DND-41 (cell line): ENCODE measurements around the gene AGPAT3.

Experiments used
- ATAC-seq: fragments of 200-7000 bp; cut with Tn5 transposase; 3 replicates; pipeline ENCODE4 v1.9.1; 2021; ENCODE audit warnings: low read depth; ENCODE audit not compliant: insufficient read depth
- DNase-seq: peaks from one replicate; pipeline ENCODE4 v3.0.0-alpha.2; 2020
- H2AFZ ChIP-seq: 2 replicates; pipeline ENCODE4 v1.6.0; 2012; ENCODE audit warnings: low read depth, low read length
- H3K27ac ChIP-seq: 2 replicates; pipeline ENCODE4 v1.5.1; 2012; ENCODE audit warnings: low read length, inconsistent platforms
- H3K27me3 ChIP-seq: fragments of 200-600 bp; sonication (generic); 2 replicates; pipeline ENCODE4 v1.6.0; 2012; ENCODE audit warnings: low read length, mild to moderate bottlenecking, inconsistent platforms; ENCODE audit not compliant: insufficient read depth, poor library complexity
- H3K36me3 ChIP-seq: 2 replicates; pipeline ENCODE4 v1.5.1; 2012; ENCODE audit warnings: low read length, inconsistent platforms; ENCODE audit not compliant: insufficient read depth
- H3K4me1 ChIP-seq: 2 replicates; pipeline ENCODE4 v1.5.1; 2012; ENCODE audit warnings: mild to moderate bottlenecking, low read length; ENCODE audit not compliant: insufficient read depth
- H3K4me2 ChIP-seq: 2 replicates; pipeline ENCODE4 v1.6.0; 2012; ENCODE audit warnings: mild to moderate bottlenecking, moderate library complexity, low read length, inconsistent platforms; ENCODE audit not compliant: insufficient read depth
- H3K4me3 ChIP-seq, 2 experiments: fragments of 200-600 bp in 1 of 2; shearing (Covaris generic) in 1 of 2; 2 replicates each; pipeline ENCODE4 v1.5.1; 2012 to 2016; ENCODE audit warnings: inconsistent platforms in 2 of 2, low read length in 2 of 2, mild to moderate bottlenecking in 2 of 2, low read depth in 1 of 2, moderate library complexity in 1 of 2
- H3K79me2 ChIP-seq: 2 replicates; pipeline ENCODE4 v1.6.0; 2012; ENCODE audit warnings: low read length, inconsistent platforms; ENCODE audit not compliant: insufficient read depth
- H3K9ac ChIP-seq: 2 replicates; pipeline ENCODE4 v1.6.0; 2012; ENCODE audit warnings: low read depth, mild to moderate bottlenecking, inconsistent platforms, low read length, moderate library complexity
- H3K9me3 ChIP-seq: 2 replicates; pipeline ENCODE4 v1.5.1; 2012; ENCODE audit warnings: low read length, moderate library complexity, mild to moderate bottlenecking, inconsistent platforms; ENCODE audit not compliant: insufficient read depth, severe bottlenecking
- H4K20me1 ChIP-seq: 2 replicates; pipeline ENCODE4 v1.6.0; 2012; ENCODE audit warnings: low read length; ENCODE audit not compliant: insufficient read depth
- EZH2 ChIP-seq: IDR thresholded peaks from 3 replicates; pipeline ENCODE4 v1.6.1; 2012; ENCODE audit warnings: borderline replicate concordance, low read depth, mild to moderate bottlenecking, moderate library complexity, low read length, inconsistent platforms; ENCODE audit not compliant: severe bottlenecking
- TF ChIP-seq, protein P1 (sequence below): IDR thresholded peaks from 2 replicates; pipeline ENCODE4 v1.5.1; 2012; ENCODE audit warnings: borderline replicate concordance, low read length, moderate library complexity, mild to moderate bottlenecking; ENCODE audit not compliant: poor library complexity, severe bottlenecking; ENCODE audit errors: extremely low read depth

The AGPAT3 gene

DNA sequence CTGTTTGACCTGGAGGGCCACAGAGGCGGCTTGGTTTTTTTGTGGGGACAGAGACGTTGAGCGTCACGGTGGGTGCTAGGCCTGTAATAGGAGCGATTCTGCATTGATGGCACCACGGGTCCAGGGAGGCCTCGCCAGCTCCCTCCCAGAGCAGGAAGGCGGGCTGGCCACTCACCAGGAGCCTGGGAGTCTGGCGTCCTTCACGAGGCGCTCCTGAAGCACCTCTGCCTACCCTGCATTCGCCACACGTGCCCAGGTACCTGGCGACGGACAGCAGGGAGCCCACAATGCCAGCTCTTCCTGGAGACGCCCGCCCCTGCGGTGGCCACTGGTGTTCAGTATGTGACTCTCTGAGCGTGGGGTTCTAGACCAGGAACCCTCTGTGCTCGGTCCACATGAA lies 77.2 kb downstream of the AGPAT3 start:
- Histone ChIP-seq H3K36me3 (peaks cover 30% of the 10 kb centered on the region), H2AFZ (no peak overlapping the region), H3K4me1 (no peaks in the 10 kb centered on the region), H3K4me3 (no peak overlapping the region), H3K9me3 (no peaks in the 10 kb centered on the region), H3K4me2 (no peak overlapping the region), H4K20me1 (peaks cover 87% of the 10 kb centered on the region), H3K27me3 (no peaks in the 10 kb centered on the region), H3K79me2 (peaks cover 91% of the 10 kb centered on the region), H3K27ac (no peak overlapping the region), H3K9ac (no peak overlapping the region)
- ATAC-seq = no peak
- TF ChIP-seq EZH2 = no peak
- TF ChIP-seq, protein P1, sequence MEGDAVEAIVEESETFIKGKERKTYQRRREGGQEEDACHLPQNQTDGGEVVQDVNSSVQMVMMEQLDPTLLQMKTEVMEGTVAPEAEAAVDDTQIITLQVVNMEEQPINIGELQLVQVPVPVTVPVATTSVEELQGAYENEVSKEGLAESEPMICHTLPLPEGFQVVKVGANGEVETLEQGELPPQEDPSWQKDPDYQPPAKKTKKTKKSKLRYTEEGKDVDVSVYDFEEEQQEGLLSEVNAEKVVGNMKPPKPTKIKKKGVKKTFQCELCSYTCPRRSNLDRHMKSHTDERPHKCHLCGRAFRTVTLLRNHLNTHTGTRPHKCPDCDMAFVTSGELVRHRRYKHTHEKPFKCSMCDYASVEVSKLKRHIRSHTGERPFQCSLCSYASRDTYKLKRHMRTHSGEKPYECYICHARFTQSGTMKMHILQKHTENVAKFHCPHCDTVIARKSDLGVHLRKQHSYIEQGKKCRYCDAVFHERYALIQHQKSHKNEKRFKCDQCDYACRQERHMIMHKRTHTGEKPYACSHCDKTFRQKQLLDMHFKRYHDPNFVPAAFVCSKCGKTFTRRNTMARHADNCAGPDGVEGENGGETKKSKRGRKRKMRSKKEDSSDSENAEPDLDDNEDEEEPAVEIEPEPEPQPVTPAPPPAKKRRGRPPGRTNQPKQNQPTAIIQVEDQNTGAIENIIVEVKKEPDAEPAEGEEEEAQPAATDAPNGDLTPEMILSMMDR = no peak
- no peak for DNase-seq

DNA sequence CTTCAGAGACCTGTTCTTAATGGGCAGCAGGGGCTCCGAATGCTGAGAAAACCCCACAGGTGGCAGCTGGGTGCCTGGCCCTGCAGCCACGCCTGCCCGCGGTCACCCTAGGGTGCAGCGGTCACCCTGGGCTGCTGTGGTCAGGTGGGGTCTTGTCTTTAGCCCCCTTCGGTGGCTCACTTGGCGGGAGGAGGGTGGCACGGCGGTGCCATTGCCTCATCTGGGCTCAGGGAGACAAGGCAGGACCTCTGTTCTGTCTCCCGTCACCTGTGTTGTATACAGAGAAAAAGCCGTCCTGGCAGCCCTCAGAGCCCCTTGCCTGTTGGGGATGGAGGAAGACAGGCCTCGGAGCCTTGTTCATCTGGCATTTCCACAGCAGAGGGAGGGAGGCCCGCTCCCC lies 77.6 kb downstream of the AGPAT3 start:
- Histone ChIP-seq H3K27ac (no peak overlapping the region), H3K4me1 (no peaks in the 10 kb centered on the region), H2AFZ (no peak overlapping the region), H3K9ac (no peak overlapping the region), H3K27me3 (no peaks in the 10 kb centered on the region), H3K36me3 (peaks cover 30% of the 10 kb centered on the region), H3K9me3 (no peaks in the 10 kb centered on the region), H3K4me2 (no peak overlapping the region), H3K4me3 (no peak overlapping the region), H4K20me1 (peaks cover 85% of the 10 kb centered on the region), H3K79me2 (peaks cover 89% of the 10 kb centered on the region)
- TF ChIP-seq, protein P1 = no peak
- no peak for TF ChIP-seq EZH2
- DNase-seq (no peak), ATAC-seq (no peak)

DNA sequence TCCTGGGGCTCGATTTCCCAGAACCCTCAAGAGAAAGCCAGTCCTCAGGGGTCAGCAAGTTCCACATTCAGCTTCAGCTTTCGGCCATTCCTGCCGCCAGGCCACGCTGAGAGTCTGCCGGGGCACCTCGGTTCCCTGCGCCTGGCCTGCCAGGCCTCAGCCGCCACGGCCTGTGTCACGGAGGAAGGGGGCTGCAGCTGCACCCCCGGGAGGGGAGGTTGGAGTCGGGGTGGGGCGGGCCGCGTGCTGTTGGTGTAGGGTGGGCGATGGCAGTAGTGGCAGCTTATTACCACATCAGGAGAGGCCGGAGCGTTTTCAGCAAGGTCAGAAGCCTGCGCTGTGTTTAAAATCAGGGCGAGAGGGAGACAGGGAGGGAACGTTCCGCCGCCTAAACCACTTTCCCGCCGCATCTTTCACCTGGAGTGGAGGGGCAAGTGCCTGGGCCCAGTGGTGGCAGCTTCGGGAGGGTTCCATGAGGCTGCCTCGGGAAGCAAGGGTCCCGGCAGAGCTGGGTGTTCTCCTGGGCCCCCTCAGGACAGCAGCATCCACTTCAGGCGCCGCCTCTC lies 78.6 kb downstream of the AGPAT3 start:
- Histone ChIP-seq H3K4me2 (no peak overlapping the region), H3K27me3 (no peaks in the 10 kb centered on the region), H4K20me1 (peaks cover 88% of the 10 kb centered on the region), H3K9ac (no peak overlapping the region), H3K4me3 (no peak overlapping the region), H3K9me3 (no peaks in the 10 kb centered on the region), H3K79me2 (peaks cover 89% of the 10 kb centered on the region), H3K27ac (no peak overlapping the region), H3K36me3 (peaks cover 36% of the 10 kb centered on the region), H2AFZ (no peak overlapping the region), H3K4me1 (no peaks in the 10 kb centered on the region)
- no peak for TF ChIP-seq EZH2
- TF ChIP-seq, protein P1 = no peak
- ATAC-seq = no peak
- no peak for DNase-seq
